ENCODE data around the gene PRPF19.
A peak's percentile ranks its signal among the peaks of the same experiment; 100 is the strongest.
"Not testable (repeated sequence)": the region's sequence is repeated elsewhere in the genome, so short reads cannot be mapped to it uniquely, and the experiment has no call there.

Gene PRPF19

GRCh38 chr11:60921777-60922335 lies 15.5 kb upstream of the PRPF19 start:
- no peak for DNase-seq

GRCh38 chr11:60921259-60921658 lies 14.9 kb upstream of the PRPF19 start:
- DNase-seq, result no peak

DNA sequence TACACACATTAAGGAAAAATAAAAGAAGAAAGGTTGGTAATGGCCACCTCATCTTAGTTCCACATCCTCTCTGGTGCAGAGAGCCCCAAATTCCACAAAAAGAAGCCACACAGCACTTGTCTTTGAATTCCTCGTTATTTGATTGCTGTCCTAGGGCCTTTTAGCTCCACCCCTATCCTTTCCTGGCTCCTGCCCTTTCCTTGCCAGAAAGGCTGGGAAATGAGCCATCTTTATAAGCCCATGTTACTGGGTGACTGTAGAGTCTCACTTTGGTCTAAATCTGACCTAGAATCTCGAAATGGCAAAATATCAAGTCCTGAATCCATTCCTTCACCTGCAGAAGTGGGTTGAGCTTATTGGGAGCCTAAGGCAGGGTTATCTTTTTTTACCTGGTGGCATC lies 13.6 kb upstream of the PRPF19 start:
- no peak for DNase-seq

DNA sequence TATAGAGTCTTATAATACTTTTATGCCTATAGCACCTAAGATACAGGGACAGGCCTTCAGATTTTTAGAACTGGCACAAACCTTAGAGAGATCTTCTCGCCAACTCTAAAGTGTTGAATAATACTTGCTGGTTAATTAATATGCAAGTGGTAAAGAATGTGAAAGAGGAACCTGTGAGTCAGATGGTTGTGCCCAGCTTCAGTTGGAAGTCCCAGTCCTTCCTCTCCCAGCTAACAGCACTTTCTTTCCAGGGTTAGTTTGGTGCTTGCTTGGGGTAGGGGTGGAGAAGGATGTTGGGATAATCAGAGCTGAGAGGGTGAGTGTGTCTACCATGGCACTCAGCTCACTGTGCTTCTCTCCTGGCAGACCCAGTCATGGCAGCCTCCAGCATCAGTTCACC lies 12.9 kb upstream of the PRPF19 start:
- no peak for DNase-seq

DNA sequence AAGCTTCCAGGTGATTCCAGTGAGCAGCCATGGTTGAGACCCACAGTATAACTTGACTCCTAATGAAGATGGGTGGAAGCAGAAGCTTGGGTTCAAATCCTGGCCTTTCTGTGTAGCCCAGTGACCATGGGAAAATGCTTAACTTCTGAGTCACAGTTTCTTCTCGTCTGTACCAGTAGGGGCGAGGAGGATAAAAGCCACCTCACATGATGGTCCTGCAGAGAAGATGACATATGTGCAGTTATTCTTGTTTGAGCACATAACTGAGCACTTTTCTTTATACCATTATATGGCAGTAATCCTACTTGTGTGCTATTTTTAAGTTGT lies 12.5 kb upstream of the PRPF19 start:
- no peak for DNase-seq

DNA sequence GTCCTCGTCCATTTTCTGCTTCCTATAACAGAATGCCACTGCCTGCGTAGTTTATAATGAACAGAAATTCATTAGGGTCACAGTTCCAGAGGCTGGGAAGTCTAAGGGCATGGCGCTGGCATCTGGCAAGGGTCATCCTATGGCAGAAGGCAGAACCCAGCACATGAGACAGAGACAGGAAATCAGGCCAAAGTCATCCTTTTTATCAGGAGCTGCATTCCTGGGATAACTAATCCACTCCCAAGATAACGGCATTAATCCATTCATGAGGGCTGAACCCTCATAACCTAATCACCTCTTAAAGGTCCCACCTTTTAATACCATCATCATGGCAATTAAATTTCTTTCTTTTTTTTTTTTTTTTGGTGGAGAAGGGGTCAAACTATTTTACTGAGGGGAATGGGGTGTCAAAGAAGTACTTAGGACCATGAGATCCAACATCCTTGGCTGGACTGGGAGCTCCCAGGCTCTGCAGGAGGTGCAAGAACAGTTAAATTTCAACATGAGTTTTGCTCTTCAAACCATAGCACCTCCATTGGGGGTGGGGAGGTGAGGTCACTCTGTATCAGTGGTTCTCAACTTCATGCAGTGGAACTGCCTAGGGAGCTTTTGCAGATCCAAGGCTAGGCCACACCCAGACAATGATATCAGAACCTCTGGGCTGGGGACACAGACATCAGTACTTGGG lies 12.0 kb upstream of the PRPF19 start:
- no peak for DNase-seq

- DNase-seq, result no peak
These were observed 10.9 kb upstream of the PRPF19 start for GRCh38 chr11:60917267-60917666.

GRCh38 chr11:60916669-60917206 lies 10.4 kb upstream of the PRPF19 start:
- DNase-seq, result peak; percentile 21

- no peak for DNase-seq
These were observed 9.0 kb upstream of the PRPF19 start for GRCh38 chr11:60915248-60915914.

- peak; percentile 41 for DNase-seq
These were observed 8.4 kb upstream of the PRPF19 start for GRCh38 chr11:60914633-60915247.

DNA sequence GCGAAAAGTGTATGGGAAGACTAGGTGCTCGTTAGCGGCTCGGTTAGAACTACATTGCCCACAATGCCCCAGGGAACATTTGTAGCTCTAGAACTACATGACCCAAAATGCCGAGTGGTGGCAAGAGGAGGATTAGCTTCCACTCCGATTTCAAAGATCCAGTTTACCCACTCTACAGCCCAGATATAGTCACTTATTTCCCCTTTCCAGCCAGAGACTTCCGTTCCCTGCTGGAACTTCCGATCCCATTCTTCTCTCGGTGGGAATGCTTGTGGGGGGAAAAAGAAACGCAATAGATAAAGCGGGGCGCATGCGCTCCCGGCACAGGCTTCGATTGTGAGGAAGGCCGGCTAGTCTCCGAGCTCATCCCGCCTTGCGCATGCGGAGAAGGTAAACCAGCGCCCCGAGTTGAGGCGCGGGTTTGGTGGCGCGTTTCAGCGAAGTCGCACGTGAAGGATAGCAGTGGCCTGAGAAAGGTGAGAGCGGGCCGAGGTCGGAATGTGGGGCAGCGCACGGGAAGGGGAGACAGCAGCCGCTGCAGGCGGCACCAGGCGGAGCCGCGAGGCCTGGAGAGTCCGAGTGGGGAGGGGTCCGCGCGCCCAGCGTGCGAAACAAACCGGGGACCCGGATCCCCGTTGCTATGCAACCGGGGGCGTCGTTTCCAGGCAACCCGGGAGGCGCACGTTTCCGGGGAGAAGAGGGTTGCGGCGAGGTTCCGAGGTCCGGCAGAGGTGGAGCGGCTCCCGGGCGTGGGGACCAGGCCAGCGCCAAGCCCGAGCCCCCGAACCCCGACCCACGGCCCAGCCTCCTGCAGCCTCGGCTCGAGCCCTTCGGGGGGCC lies 7.6 kb upstream of the PRPF19 start, which contains the start of gene TMEM109:
TMEM109 (plus strand) TSS at position 366 of the 840 bp plus-strand sequence. CDS start 5,536 bp downstream, outside the sequence.
- DNase-seq, result peak; percentile 97

DNA sequence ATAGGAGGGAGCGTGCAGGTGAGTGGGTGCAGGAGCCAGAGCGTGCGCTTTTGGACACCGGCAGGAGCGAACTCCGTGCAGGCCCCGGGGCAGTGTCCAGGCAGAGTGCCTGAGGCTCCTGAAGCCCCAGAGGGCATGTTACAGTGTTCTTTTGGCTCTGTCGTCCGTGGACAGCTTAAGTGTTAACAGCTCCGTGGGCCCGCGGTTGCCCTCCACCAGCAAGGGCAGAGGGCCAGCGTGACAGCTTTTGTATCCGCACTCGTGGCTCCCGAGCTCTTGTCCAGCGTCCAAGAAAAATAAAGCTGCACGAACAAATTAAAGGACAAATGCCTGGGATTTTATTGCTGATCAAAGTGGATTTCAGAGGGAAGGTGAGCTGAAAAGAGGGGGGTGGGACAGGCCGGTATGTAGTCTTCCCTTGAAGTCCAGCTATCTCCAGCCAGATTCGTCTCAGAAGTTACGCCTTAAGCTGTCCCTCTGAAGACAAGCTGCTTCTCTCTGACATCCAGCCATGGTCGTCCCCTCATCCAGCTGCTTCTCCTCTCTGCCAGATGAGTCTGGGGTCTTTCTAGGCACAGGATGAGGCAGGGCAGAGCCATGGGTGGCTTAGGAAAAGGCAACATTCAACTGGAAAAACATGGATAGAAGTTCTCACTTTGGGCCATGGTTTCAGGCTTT lies 6.6 kb upstream of the PRPF19 start:
- no peak for DNase-seq

- no peak for DNase-seq
These were observed 6.0 kb upstream of the PRPF19 start for GRCh38 chr11:60912223-60912850.

DNA sequence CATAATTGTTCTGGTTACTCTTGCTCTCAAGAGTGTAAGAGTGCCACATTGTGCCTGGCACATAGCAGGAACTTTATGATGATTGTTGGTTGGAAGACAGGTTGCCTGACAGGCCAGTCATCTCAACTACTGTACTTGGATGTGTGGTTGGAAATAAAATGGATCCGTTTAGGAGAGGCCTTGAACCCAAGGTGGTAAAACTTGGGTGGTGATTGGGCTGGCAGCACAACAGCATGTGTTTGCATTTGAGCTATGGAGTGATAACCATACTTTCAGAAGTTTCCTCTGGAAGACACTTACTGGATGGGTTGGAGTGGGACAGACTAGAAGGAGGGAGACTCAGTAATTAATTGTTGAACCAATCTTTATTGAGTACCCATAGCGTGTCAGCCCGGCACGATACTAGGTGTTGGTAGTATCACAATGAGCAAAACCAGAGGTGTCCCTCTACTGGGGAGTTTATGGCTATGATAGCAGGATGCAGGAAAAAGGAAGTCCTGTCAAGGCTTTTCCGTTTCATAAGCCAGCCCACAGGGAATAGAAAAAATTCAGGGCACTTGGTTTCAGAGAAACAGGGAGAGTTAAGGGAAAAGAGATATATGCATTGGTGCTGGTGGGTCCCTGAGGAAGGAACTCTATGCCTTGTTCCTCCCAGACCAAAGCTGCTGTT lies 4.5 kb upstream of the PRPF19 start:
- DNase-seq, result no peak

- DNase-seq, result no peak
These were observed 3.9 kb upstream of the PRPF19 start for GRCh38 chr11:60910281-60910687.

- DNase-seq, result not testable (repeated sequence)
These were observed 3.4 kb upstream of the PRPF19 start for GRCh38 chr11:60909680-60910280.

DNA sequence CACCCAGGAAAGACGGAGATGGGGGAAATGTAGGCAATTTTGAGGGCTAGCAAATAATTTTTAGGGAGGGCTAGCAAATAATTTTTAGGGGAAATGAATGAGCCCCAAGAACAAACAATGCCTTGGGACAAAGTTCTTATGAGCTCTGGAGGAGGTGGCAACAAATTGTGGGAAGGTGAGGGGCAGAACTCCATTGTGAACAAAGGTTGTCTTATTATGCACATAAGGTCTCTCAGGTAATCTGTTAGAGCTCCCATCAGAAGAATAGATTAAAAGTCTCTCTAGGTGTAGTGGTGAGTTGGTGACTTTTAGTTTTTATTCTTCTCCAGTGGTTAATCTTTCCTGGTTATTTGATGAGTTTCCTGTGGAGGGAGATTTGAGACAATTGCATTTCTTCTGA lies 2.4 kb upstream of the PRPF19 start:
- DNase-seq, result no peak

DNA sequence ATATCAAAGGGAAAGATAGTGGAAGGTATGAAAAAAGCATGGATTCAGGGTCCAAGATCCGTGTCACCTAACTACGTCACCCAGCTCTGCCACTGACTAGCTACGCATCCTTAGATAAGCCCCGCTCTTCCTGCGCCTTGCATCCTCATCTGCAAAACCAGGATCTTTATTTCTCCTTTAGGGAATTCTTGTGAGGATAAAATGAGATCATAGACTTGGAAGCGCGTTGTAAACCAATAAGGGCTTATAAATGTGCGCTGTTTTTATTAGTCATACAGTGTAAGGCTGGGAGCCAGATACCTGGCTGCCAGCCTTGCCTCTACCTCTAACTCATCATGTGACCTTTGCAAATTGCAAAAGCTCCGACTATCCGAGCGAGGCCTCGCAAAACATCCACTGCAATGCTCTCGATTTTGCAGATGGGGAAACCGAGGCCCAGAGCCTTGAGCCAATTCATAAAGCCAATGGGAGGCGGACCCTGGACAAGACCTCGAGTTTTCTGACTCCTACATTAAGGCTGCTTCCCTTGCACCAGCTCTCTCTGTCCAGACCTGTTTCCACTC lies 753 bp downstream of the PRPF19 start:
- peak; percentile 54 for DNase-seq

DNA sequence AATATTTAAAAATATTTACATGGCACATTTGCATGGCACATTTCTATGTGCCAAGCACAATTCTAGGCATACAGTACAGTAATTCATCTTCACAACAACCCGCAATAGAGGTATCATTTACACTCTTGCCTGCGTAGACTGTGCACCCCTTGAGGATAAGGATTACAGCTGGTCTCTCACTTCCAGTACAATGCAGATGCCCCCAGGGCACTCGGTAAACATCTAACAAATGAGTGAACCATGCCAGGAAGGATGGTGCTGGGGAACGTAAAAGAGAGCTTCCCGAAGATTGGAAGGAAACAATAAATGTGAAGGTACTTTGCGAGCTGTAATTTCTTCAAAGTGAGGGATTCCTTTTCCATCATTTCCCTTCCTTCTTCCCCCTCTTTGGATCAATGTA lies 1.3 kb downstream of the PRPF19 start:
- no peak for DNase-seq

DNA sequence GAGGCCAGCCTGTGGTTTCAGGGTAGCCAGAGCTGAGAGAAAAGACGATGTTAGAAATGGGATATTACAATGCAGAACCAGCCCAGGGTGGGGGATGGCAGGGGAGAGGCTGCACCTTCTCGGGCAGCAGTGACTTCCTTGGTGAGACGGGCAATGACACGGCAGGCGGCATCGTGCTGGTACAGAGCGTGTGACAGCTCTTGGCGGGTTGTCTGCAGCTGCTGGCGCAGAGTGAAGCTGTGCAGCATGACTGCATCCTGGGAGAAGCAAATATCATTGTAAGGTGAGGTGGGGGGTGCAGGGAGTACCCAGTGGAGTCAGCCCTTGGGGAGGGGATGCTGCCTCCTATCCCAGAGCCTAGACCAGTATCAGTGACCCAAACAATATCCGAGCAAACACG lies 3.8 kb downstream of the PRPF19 start:
- DNase-seq, result no peak
